ENCODE results near the gene CACNA1E.

The CACNA1E gene

DNA sequence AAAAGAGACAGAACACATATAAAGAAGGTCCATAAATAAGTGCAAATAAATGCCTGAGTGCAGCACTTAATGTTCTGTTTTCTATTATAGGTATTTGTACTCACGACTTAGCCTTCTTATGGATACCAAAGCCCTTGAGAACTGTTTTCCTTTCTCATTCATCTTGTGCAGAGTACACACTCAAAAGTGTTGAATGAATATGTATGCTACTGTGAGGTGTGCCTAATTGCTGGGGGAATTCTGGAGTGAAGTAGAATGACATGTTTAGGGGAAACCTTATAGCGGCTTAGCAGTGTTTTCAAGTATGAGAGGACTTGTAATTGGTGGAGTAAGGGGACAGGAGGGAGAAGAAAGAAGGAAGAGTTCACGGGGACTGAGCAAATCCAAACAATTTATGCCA is 157.6 kb downstream of the CACNA1E start:
- Mint-ChIP-seq H3K36me3 (ENCODE audit: low read depth) (no peaks in the 10 kb centered on the region), H3K4me3 (no peak overlapping the region), H3K27ac (no peak overlapping the region), H3K4me1 (no peaks in the 10 kb centered on the region), H3K9me3 (no peaks in the 10 kb centered on the region), H3K27me3 (ENCODE audit: low read depth, poor library complexity) (peaks cover 45% of the 10 kb centered on the region)
- TF ChIP-seq, protein P1, sequence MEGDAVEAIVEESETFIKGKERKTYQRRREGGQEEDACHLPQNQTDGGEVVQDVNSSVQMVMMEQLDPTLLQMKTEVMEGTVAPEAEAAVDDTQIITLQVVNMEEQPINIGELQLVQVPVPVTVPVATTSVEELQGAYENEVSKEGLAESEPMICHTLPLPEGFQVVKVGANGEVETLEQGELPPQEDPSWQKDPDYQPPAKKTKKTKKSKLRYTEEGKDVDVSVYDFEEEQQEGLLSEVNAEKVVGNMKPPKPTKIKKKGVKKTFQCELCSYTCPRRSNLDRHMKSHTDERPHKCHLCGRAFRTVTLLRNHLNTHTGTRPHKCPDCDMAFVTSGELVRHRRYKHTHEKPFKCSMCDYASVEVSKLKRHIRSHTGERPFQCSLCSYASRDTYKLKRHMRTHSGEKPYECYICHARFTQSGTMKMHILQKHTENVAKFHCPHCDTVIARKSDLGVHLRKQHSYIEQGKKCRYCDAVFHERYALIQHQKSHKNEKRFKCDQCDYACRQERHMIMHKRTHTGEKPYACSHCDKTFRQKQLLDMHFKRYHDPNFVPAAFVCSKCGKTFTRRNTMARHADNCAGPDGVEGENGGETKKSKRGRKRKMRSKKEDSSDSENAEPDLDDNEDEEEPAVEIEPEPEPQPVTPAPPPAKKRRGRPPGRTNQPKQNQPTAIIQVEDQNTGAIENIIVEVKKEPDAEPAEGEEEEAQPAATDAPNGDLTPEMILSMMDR (IDR thresholded peaks at IDR 0.05) = no peak
- DNase-seq = no peak

DNA sequence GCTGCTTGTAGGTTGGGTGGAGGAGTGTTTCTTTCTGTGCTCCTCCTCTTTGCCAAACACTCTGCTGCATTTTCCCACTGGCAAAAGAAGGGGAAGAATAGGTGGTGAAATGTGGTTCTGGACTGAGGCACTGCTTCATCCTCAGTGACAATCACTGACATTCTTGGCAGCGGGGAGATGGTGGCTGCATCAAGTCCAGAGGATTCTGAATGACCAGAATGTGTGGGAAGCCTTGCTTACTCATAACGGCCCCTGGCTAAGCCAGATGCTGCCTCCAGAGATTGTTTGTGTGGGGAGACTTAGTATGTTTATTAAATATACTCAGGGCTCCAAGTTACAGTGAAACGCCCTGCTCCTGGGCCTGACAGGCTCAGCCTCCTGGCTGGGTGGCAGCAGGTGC is 160.3 kb downstream of the CACNA1E start:
- no peak overlapping the region for H3K27ac Mint-ChIP-seq
- H3K4me1 Mint-ChIP-seq = peaks cover 11% of the 10 kb centered on the region
- DNase-seq = no peak
- H3K9me3 Mint-ChIP-seq = no peaks in the 10 kb centered on the region
- H3K36me3 Mint-ChIP-seq (ENCODE audit: low read depth) = no peaks in the 10 kb centered on the region
- peaks cover 47% of the 10 kb centered on the region for H3K27me3 Mint-ChIP-seq (ENCODE audit: low read depth, poor library complexity)
- TF ChIP-seq, protein P1 (IDR thresholded peaks at IDR 0.05) = no peak
- no peak overlapping the region for H3K4me3 Mint-ChIP-seq

DNA sequence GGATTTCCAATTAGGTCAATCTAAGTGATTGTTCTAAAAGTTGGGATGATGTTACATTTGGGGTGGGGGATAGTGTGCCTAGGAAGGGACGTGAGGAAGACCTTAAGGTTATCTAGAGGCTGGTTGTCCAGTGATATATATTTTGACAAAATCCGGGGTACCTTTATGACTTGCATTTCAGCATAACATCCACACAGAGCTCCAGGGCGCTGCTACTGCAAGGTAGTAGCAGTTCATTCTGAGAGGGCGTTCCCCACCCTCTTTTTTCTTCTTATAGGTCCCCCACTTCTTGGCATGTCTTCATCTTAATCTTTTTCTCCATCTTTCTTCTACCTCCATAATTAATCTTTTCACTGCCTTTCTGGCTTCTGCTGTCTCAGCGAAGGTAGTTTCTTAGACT is 161.9 kb downstream of the CACNA1E start:
- peaks cover 11% of the 10 kb centered on the region for H3K4me1 Mint-ChIP-seq
- H3K36me3 Mint-ChIP-seq (ENCODE audit: low read depth) = no peaks in the 10 kb centered on the region
- TF ChIP-seq, protein P1 (IDR thresholded peaks at IDR 0.05) = no peak
- no peak for DNase-seq
- H3K27me3 Mint-ChIP-seq (ENCODE audit: low read depth, poor library complexity) = peaks cover 45% of the 10 kb centered on the region
- no peak overlapping the region for H3K27ac Mint-ChIP-seq
- no peak overlapping the region for H3K4me3 Mint-ChIP-seq
- H3K9me3 Mint-ChIP-seq = no peaks in the 10 kb centered on the region

DNA sequence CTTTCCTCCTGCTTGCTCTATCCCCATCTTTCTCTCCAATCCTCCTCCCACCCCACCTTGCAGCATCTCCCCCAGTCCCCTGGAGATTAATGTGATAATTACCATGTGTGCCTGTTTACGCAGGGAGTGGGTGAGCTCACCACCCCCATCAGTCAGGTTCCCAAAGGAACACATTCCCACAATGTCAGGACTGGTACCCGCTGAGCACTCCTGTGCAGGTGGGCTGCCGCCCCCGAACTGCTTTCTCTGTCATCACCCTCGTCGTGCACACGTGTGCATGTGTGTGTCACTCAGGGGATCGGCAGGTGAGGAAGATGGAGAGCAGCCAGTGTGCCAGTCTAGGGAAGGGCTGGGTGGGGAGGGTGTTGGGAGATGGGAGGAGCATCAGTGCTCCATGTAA is 163.4 kb downstream of the CACNA1E start:
- Mint-ChIP-seq H3K27ac (no peak overlapping the region), H3K9me3 (no peaks in the 10 kb centered on the region), H3K27me3 (ENCODE audit: low read depth, poor library complexity) (peaks cover 41% of the 10 kb centered on the region), H3K4me1 (peaks cover 11% of the 10 kb centered on the region), H3K36me3 (ENCODE audit: low read depth) (no peaks in the 10 kb centered on the region), H3K4me3 (no peak overlapping the region)
- DNase-seq = no peak
- TF ChIP-seq, protein P1 (IDR thresholded peaks at IDR 0.05) = no peak

DNA sequence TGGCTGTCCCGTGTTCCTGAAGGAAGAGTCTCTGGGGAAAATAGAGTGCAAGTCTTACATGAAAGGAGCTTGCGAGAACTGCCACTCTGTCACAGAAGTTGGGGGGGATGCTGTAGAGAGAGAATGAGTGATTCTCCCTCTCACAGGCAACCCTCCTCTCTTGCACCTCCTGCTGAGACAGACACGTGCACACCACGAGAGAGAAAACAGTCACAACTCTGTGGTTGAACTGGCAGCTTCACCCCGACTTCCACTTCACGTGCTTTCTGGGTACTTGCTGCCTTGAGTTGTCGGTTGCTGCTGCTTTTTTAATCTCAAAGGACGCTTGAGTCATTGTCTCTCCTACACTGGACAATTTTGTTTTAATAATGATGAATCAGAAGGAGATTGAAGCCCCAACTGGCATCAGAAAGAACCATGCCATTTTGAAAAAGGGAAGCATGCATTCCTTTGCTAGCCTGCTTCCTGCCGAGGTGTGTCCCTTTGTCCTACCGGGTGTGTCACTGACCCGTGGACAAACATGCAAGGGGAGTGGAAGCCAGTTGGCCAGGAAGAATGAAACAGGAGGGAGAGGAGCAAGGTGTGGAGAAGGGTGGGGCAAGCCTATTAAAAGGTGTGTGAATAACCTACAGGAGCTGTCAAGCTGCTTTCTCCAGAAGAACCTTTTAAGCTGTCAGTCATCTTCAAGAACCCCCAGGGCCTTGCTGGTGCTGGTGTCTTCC is 164.2 kb downstream of the CACNA1E start:
- peaks cover 41% of the 10 kb centered on the region for H3K27me3 Mint-ChIP-seq (ENCODE audit: low read depth, poor library complexity)
- no peak overlapping the region for H3K27ac Mint-ChIP-seq
- H3K4me3 Mint-ChIP-seq = no peak overlapping the region
- TF ChIP-seq, protein P1 (IDR thresholded peaks at IDR 0.05) = no peak
- no peak for DNase-seq
- peaks cover 11% of the 10 kb centered on the region for H3K4me1 Mint-ChIP-seq
- H3K9me3 Mint-ChIP-seq = no peaks in the 10 kb centered on the region
- H3K36me3 Mint-ChIP-seq (ENCODE audit: low read depth) = no peaks in the 10 kb centered on the region

DNA sequence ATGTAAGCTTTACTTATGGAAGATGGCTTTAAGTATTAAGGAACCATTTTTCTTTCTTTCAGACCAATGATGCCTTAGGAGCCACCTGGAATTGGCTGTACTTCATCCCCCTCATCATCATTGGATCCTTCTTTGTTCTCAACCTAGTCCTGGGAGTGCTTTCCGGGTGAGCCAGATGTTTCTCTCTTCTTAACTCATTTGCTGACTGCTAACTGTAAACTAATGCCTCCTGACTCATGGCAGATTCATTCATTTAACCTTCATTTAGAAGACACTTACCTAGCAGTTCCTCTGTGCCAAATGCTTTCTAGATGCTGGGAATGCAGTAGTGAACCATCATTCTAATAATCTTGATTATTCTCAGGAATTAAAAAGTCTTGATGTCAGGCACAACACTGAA is 168.0 kb downstream of the CACNA1E start:
- TF ChIP-seq, protein P1 (IDR thresholded peaks at IDR 0.05) = no peak
- no peak overlapping the region for H3K4me3 Mint-ChIP-seq
- no peak overlapping the region for H3K27ac Mint-ChIP-seq

More for the DNA sequence above, 168.0 kb downstream of the CACNA1E start:
- Mint-ChIP-seq H3K4me1 (peaks cover 11% of the 10 kb centered on the region), H3K36me3 (ENCODE audit: low read depth) (no peaks in the 10 kb centered on the region), H3K27me3 (ENCODE audit: low read depth, poor library complexity) (peaks cover 21% of the 10 kb centered on the region), H3K9me3 (peaks cover 13% of the 10 kb centered on the region)
- no peak for DNase-seq

All from nephron progenitor cell (in vitro differentiated cells).